SU-DHL-6 (cell line): ENCODE results near the gene CTDSPL.

Source experiments
- CTCF ChIP-seq: fragments of 200-600 bp; sonication (generic); IDR thresholded peaks from one replicate; pipeline ENCODE4 v1.5.1; 2017; ENCODE audit warnings: antibody characterized with exemption, mild to moderate bottlenecking, low read length, moderate library complexity; ENCODE audit not compliant: insufficient read depth, poor library complexity, severe bottlenecking
- EZH2phosphoT487 ChIP-seq: fragments of 200-600 bp; sonication (generic), shearing (Covaris generic); conservative IDR thresholded peaks from 2 replicates; pipeline ENCODE4 v1.6.1; 2018; ENCODE audit warnings: mild to moderate bottlenecking, antibody characterized with exemption, low read length, moderate library complexity, mixed read lengths

GRCh38 chr3:37994639-37994972 lies 132.9 kb downstream of the CTDSPL start:
- TF ChIP-seq CTCF, result no peak
- TF ChIP-seq EZH2phosphoT487, result no peak
